DOHH2 (cell line): Measurements from ENCODE around the gene CAV3.

Source experiments
- H3F3A ChIP-seq: fragments of 200-600 bp; sonication (generic), shearing (Covaris generic); 2 replicates; pipeline ENCODE4 v1.6.0; 2016; ENCODE audit warnings: antibody characterized with exemption, mild to moderate bottlenecking; ENCODE audit not compliant: control insufficient read depth, insufficient read depth
- H3K27ac ChIP-seq: fragments of 200-600 bp; sonication (generic); 2 replicates; pipeline ENCODE4 v1.5.1; 2014; ENCODE audit warnings: low read depth, mild to moderate bottlenecking, low read length, moderate library complexity
- H3K27me3 ChIP-seq: fragments of 200-600 bp; sonication (generic); 2 replicates; pipeline ENCODE4 v1.6.1; 2014; ENCODE audit warnings: mild to moderate bottlenecking, low read length, mixed read lengths; ENCODE audit not compliant: control insufficient read depth
- H3K36me3 ChIP-seq: fragments of 200-600 bp; sonication (generic); 2 replicates; pipeline ENCODE4 v1.6.1; 2014; ENCODE audit warnings: mild to moderate bottlenecking, low read length, moderate library complexity, mixed read lengths; ENCODE audit not compliant: control insufficient read depth
- H3K4me1 ChIP-seq: fragments of 200-600 bp; sonication (generic); 2 replicates; pipeline ENCODE4 v1.6.1; 2014; ENCODE audit warnings: mild to moderate bottlenecking, low read length, mixed read lengths; ENCODE audit not compliant: control insufficient read depth
- H3K4me2 ChIP-seq: fragments of 200-600 bp; sonication (generic); 2 replicates; pipeline ENCODE4 v1.6.0; 2014; ENCODE audit warnings: mild to moderate bottlenecking, low read length, moderate library complexity
- H3K4me3 ChIP-seq: fragments of 200-600 bp; sonication (generic); 2 replicates; pipeline ENCODE4 v1.5.1; 2014; ENCODE audit warnings: mild to moderate bottlenecking, low read length, mixed read lengths
- H3K79me2 ChIP-seq: fragments of 200-600 bp; sonication (generic); 2 replicates; pipeline ENCODE4 v1.6.1; 2014; ENCODE audit warnings: mild to moderate bottlenecking, low read length, mixed read lengths; ENCODE audit not compliant: control insufficient read depth
- H3K9me2 ChIP-seq: fragments of 200-600 bp; sonication (generic); replicated peaks from 2 replicates; pipeline ENCODE4 v1.6.1; 2014; ENCODE audit warnings: mild to moderate bottlenecking, low read length, mixed read lengths; ENCODE audit not compliant: control insufficient read depth
- H3K9me3 ChIP-seq: fragments of 200-600 bp; sonication (generic); 2 replicates; pipeline ENCODE4 v1.6.1; 2014; ENCODE audit warnings: antibody characterized with exemption, low read length, mixed read lengths; ENCODE audit not compliant: control insufficient read depth, insufficient read depth
- H4K20me1 ChIP-seq: fragments of 200-600 bp; sonication (generic); 2 replicates; pipeline ENCODE4 v1.6.0; 2014; ENCODE audit warnings: low read depth, mild to moderate bottlenecking, antibody characterized with exemption, low read length, moderate library complexity; ENCODE audit not compliant: control insufficient read depth, insufficient read depth
- EZH2phosphoT487 ChIP-seq: fragments of 200-600 bp; sonication (generic); IDR thresholded peaks from 2 replicates; pipeline ENCODE4 v1.6.1; 2017; ENCODE audit warnings: borderline replicate concordance, mild to moderate bottlenecking, antibody characterized with exemption, low read length, moderate library complexity, mixed read lengths
- TF ChIP-seq, protein P1 (sequence below): fragments of 200-600 bp; sonication (generic); IDR thresholded peaks from one replicate; pipeline ENCODE4 v1.5.1; 2014; ENCODE audit warnings: antibody characterized with exemption, mild to moderate bottlenecking, low read depth, low read length; ENCODE audit not compliant: poor library complexity, severe bottlenecking

Gene CAV3

DNA sequence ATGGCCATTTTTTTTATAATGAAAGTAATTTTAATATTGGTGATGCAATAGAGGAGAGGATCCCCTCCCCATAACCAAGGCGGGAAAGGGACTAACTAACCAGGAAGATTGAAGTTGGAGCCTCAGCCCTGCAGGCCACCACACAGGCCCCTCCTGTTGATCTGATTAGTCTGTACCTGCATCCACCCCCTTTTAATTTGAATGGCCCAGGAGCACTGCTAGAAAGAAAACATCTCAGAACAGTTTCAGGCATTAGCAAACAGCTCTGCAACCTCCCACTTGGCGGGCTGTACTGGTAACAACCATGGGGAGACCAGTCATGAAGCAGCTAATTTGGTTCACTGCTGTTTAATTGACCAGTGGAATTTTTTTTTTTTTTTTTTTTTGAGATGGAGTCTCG lies 10.3 kb downstream of the CAV3 start:
- H3K4me3 ChIP-seq: no peak overlapping the region
- no peak overlapping the region for H3K4me2 ChIP-seq
- no peaks in the 10 kb centered on the region for H3K4me1 ChIP-seq
- H3F3A ChIP-seq: no peaks in the 10 kb centered on the region
- no peaks in the 10 kb centered on the region for H3K9me3 ChIP-seq
- peaks cover 13% of the 10 kb centered on the region for H3K27me3 ChIP-seq
- H4K20me1 ChIP-seq: no peaks in the 10 kb centered on the region
- no peaks in the 10 kb centered on the region for H3K79me2 ChIP-seq
- no peaks in the 10 kb centered on the region for H3K9me2 ChIP-seq
- H3K27ac ChIP-seq: no peak overlapping the region
- TF ChIP-seq, protein P1, sequence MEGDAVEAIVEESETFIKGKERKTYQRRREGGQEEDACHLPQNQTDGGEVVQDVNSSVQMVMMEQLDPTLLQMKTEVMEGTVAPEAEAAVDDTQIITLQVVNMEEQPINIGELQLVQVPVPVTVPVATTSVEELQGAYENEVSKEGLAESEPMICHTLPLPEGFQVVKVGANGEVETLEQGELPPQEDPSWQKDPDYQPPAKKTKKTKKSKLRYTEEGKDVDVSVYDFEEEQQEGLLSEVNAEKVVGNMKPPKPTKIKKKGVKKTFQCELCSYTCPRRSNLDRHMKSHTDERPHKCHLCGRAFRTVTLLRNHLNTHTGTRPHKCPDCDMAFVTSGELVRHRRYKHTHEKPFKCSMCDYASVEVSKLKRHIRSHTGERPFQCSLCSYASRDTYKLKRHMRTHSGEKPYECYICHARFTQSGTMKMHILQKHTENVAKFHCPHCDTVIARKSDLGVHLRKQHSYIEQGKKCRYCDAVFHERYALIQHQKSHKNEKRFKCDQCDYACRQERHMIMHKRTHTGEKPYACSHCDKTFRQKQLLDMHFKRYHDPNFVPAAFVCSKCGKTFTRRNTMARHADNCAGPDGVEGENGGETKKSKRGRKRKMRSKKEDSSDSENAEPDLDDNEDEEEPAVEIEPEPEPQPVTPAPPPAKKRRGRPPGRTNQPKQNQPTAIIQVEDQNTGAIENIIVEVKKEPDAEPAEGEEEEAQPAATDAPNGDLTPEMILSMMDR: no peak
- TF ChIP-seq EZH2phosphoT487: no peak
- no peaks in the 10 kb centered on the region for H3K36me3 ChIP-seq

DNA sequence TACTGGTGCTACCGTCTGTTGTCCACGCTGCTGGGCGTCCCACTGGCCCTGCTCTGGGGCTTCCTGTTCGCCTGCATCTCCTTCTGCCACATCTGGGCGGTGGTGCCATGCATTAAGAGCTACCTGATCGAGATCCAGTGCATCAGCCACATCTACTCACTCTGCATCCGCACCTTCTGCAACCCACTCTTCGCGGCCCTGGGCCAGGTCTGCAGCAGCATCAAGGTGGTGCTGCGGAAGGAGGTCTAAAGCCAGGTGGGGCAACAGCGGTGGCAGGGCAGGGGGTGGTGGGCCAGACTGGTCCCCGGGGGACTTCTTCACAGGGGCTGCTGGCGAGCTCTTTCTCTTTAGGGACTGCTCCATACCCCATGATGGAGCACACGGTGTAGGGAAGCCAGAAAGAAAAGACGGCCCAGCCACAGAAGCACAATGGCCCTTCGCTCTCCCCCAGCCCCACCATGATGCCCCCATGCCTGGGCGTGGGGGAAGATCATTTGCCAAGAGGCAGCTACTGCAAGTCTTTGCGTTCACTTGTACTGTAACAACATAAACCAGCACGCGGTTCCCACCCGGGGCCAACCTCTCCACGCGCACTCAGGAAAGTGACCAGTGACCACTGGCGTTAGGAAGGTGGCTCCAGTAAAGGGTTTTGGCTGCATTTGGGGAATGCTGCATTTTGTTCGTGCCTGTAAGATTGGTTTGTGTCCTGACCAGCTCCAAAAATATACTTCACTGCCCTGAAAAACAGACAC lies 12.2 kb downstream of the CAV3 start:
- Histone ChIP-seq H3K79me2 (no peaks in the 10 kb centered on the region), H4K20me1 (no peaks in the 10 kb centered on the region), H3K4me1 (no peaks in the 10 kb centered on the region), H3F3A (no peaks in the 10 kb centered on the region), H3K4me3 (no peak overlapping the region), H3K27ac (no peak overlapping the region), H3K4me2 (no peak overlapping the region), H3K36me3 (no peaks in the 10 kb centered on the region), H3K9me2 (no peaks in the 10 kb centered on the region), H3K27me3 (peaks cover 16% of the 10 kb centered on the region), H3K9me3 (no peaks in the 10 kb centered on the region)
- no peak for TF ChIP-seq EZH2phosphoT487
- TF ChIP-seq, protein P1: no peak

DNA sequence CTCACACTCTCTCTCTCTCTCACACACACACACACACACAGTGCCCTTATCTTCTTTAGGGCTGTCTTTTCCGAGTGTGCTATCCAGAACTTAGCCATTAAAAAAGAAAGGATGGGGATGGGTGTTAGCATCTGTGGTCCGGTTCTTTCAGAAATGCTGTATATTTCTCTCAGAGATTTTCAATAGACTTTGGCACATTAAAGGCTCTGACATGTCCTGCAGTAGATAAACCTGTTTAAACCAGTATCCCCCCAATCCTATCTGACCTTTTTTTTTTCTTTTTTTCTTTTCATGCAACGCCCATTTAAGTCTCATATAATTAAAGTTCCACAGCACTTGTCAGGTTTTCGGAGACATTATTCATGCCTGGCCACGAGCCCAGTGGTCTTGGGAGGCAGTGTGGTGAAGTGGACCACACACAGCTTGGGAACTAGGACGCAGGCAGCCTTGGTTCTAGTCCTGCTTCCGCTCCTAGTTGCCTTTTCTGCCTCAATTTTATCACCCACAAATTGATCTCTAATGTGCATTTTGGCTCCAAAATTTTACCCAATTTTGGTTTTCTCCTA lies 13.3 kb downstream of the CAV3 start:
- H3K4me3 ChIP-seq: no peak overlapping the region
- no peaks in the 10 kb centered on the region for H4K20me1 ChIP-seq
- H3K27ac ChIP-seq: no peak overlapping the region
- no peak overlapping the region for H3K4me2 ChIP-seq
- no peaks in the 10 kb centered on the region for H3K9me3 ChIP-seq
- TF ChIP-seq, protein P1: no peak
- TF ChIP-seq EZH2phosphoT487: no peak
- no peaks in the 10 kb centered on the region for H3K9me2 ChIP-seq
- H3F3A ChIP-seq: no peaks in the 10 kb centered on the region
- H3K36me3 ChIP-seq: no peaks in the 10 kb centered on the region
- H3K79me2 ChIP-seq: no peaks in the 10 kb centered on the region
- peaks cover 8% of the 10 kb centered on the region; the same call in 1 of the 2 replicates for H3K27me3 ChIP-seq
- no peaks in the 10 kb centered on the region for H3K4me1 ChIP-seq
